ENCODE measurements around the gene BORCS5.

The BORCS5 gene

GRCh38 chr12:12358528-12358927 is 1.6 kb downstream of the BORCS5 start:
- Histone ChIP-seq H3K4me3 (ENCODE audit: low read length) (peak overlapping the region; percentile 33), H3K9ac (ENCODE audit: low read length) (peak overlapping the region; percentile 90), H3K27me3 (ENCODE audit: control insufficient read depth, insufficient read depth, low read length) (no peaks in the 10 kb centered on the region), H3K4me1 (ENCODE audit: control insufficient read depth, insufficient read depth, low read length) (peaks cover 14% of the 10 kb centered on the region), H3K9me3 (ENCODE audit: control insufficient read depth, low read length) (no peaks in the 10 kb centered on the region), H3K36me3 (ENCODE audit: control insufficient read depth, insufficient read depth, low read length) (no peaks in the 10 kb centered on the region)

- H3K27me3 ChIP-seq (ENCODE audit: control insufficient read depth, insufficient read depth, low read length): no peaks in the 10 kb centered on the region
- H3K4me1 ChIP-seq (ENCODE audit: control insufficient read depth, insufficient read depth, low read length): no peaks in the 10 kb centered on the region
- H3K36me3 ChIP-seq (ENCODE audit: control insufficient read depth, insufficient read depth, low read length): no peaks in the 10 kb centered on the region
- H3K9ac ChIP-seq (ENCODE audit: low read length): no peak overlapping the region
- H3K4me3 ChIP-seq (ENCODE audit: low read length): no peak overlapping the region
- no peaks in the 10 kb centered on the region for H3K9me3 ChIP-seq (ENCODE audit: control insufficient read depth, low read length)
Observed at GRCh38 chr12:12364787-12365445, 8.0 kb downstream of the BORCS5 start.

GRCh38 chr12:12365446-12365802 is 8.5 kb downstream of the BORCS5 start:
- Histone ChIP-seq H3K27me3 (ENCODE audit: control insufficient read depth, insufficient read depth, low read length) (no peaks in the 10 kb centered on the region), H3K36me3 (ENCODE audit: control insufficient read depth, insufficient read depth, low read length) (no peaks in the 10 kb centered on the region), H3K9me3 (ENCODE audit: control insufficient read depth, low read length) (no peaks in the 10 kb centered on the region), H3K4me1 (ENCODE audit: control insufficient read depth, insufficient read depth, low read length) (no peaks in the 10 kb centered on the region), H3K4me3 (ENCODE audit: low read length) (no peak overlapping the region), H3K9ac (ENCODE audit: low read length) (no peak overlapping the region)

GRCh38 chr12:12365931-12366431 is 9.1 kb downstream of the BORCS5 start:
- Histone ChIP-seq H3K27me3 (ENCODE audit: control insufficient read depth, insufficient read depth, low read length) (no peaks in the 10 kb centered on the region), H3K4me3 (ENCODE audit: low read length) (no peak overlapping the region), H3K36me3 (ENCODE audit: control insufficient read depth, insufficient read depth, low read length) (no peaks in the 10 kb centered on the region), H3K9ac (ENCODE audit: low read length) (no peak overlapping the region), H3K9me3 (ENCODE audit: control insufficient read depth, low read length) (no peaks in the 10 kb centered on the region), H3K4me1 (ENCODE audit: control insufficient read depth, insufficient read depth, low read length) (no peaks in the 10 kb centered on the region)

GRCh38 chr12:12366701-12367481 is 10.0 kb downstream of the BORCS5 start:
- Histone ChIP-seq H3K9me3 (ENCODE audit: control insufficient read depth, low read length) (no peaks in the 10 kb centered on the region), H3K9ac (ENCODE audit: low read length) (no peak overlapping the region), H3K4me1 (ENCODE audit: control insufficient read depth, insufficient read depth, low read length) (no peaks in the 10 kb centered on the region), H3K36me3 (ENCODE audit: control insufficient read depth, insufficient read depth, low read length) (no peaks in the 10 kb centered on the region), H3K27me3 (ENCODE audit: control insufficient read depth, insufficient read depth, low read length) (no peaks in the 10 kb centered on the region), H3K4me3 (ENCODE audit: low read length) (no peak overlapping the region)

GRCh38 chr12:12367482-12367998 is 10.7 kb downstream of the BORCS5 start:
- Histone ChIP-seq H3K4me3 (ENCODE audit: low read length) (no peak overlapping the region), H3K36me3 (ENCODE audit: control insufficient read depth, insufficient read depth, low read length) (no peaks in the 10 kb centered on the region), H3K9ac (ENCODE audit: low read length) (no peak overlapping the region), H3K4me1 (ENCODE audit: control insufficient read depth, insufficient read depth, low read length) (no peaks in the 10 kb centered on the region), H3K27me3 (ENCODE audit: control insufficient read depth, insufficient read depth, low read length) (no peaks in the 10 kb centered on the region), H3K9me3 (ENCODE audit: control insufficient read depth, low read length) (no peaks in the 10 kb centered on the region)

- Histone ChIP-seq H3K9me3 (ENCODE audit: control insufficient read depth, low read length) (no peaks in the 10 kb centered on the region), H3K9ac (ENCODE audit: low read length) (no peak overlapping the region), H3K27me3 (ENCODE audit: control insufficient read depth, insufficient read depth, low read length) (no peaks in the 10 kb centered on the region), H3K4me1 (ENCODE audit: control insufficient read depth, insufficient read depth, low read length) (peaks cover 10% of the 10 kb centered on the region), H3K4me3 (ENCODE audit: low read length) (no peak overlapping the region), H3K36me3 (ENCODE audit: control insufficient read depth, insufficient read depth, low read length) (no peaks in the 10 kb centered on the region)
Observed at GRCh38 chr12:12372946-12373722, 16.3 kb downstream of the BORCS5 start.

GRCh38 chr12:12376646-12377448 is 20.0 kb downstream of the BORCS5 start:
- Histone ChIP-seq H3K4me3 (ENCODE audit: low read length) (no peak overlapping the region), H3K4me1 (ENCODE audit: control insufficient read depth, insufficient read depth, low read length) (peaks cover 18% of the 10 kb centered on the region), H3K9me3 (ENCODE audit: control insufficient read depth, low read length) (no peaks in the 10 kb centered on the region), H3K9ac (ENCODE audit: low read length) (no peak overlapping the region), H3K36me3 (ENCODE audit: control insufficient read depth, insufficient read depth, low read length) (no peaks in the 10 kb centered on the region), H3K27me3 (ENCODE audit: control insufficient read depth, insufficient read depth, low read length) (no peaks in the 10 kb centered on the region)

GRCh38 chr12:12378616-12379015 is 21.7 kb downstream of the BORCS5 start:
- no peaks in the 10 kb centered on the region for H3K9me3 ChIP-seq (ENCODE audit: control insufficient read depth, low read length)

GRCh38 chr12:12379831-12380730 is 23.2 kb downstream of the BORCS5 start:
- H3K9me3 ChIP-seq (ENCODE audit: control insufficient read depth, low read length): no peaks in the 10 kb centered on the region
- no peak overlapping the region for H3K4me3 ChIP-seq (ENCODE audit: low read length)
- no peak overlapping the region for H3K9ac ChIP-seq (ENCODE audit: low read length)
- H3K27me3 ChIP-seq (ENCODE audit: control insufficient read depth, insufficient read depth, low read length): no peaks in the 10 kb centered on the region
- H3K36me3 ChIP-seq (ENCODE audit: control insufficient read depth, insufficient read depth, low read length): no peaks in the 10 kb centered on the region
- H3K4me1 ChIP-seq (ENCODE audit: control insufficient read depth, insufficient read depth, low read length): peaks cover 16% of the 10 kb centered on the region

More at GRCh38 chr12:12378616-12379015, 21.7 kb downstream of the BORCS5 start:
- Histone ChIP-seq H3K4me3 (ENCODE audit: low read length) (no peak overlapping the region), H3K4me1 (ENCODE audit: control insufficient read depth, insufficient read depth, low read length) (peaks cover 8% of the 10 kb centered on the region), H3K9ac (ENCODE audit: low read length) (no peak overlapping the region), H3K27me3 (ENCODE audit: control insufficient read depth, insufficient read depth, low read length) (no peaks in the 10 kb centered on the region), H3K36me3 (ENCODE audit: control insufficient read depth, insufficient read depth, low read length) (no peaks in the 10 kb centered on the region)
